GM18511 (cell line): Measurements from ENCODE around the gene MPI.
"Not testable (repeated sequence)": the region's sequence is repeated elsewhere in the genome, so short reads cannot be mapped to it uniquely, and the experiment has no call there.

ENCODE experiments used
- ATAC-seq: cut with Tn5 transposase; IDR thresholded peaks from one replicate; pipeline ENCODE4 v1.9.1; 2021; ENCODE audit warnings: mild to moderate bottlenecking, moderate library complexity; ENCODE audit not compliant: unreplicated experiment

Gene MPI

DNA sequence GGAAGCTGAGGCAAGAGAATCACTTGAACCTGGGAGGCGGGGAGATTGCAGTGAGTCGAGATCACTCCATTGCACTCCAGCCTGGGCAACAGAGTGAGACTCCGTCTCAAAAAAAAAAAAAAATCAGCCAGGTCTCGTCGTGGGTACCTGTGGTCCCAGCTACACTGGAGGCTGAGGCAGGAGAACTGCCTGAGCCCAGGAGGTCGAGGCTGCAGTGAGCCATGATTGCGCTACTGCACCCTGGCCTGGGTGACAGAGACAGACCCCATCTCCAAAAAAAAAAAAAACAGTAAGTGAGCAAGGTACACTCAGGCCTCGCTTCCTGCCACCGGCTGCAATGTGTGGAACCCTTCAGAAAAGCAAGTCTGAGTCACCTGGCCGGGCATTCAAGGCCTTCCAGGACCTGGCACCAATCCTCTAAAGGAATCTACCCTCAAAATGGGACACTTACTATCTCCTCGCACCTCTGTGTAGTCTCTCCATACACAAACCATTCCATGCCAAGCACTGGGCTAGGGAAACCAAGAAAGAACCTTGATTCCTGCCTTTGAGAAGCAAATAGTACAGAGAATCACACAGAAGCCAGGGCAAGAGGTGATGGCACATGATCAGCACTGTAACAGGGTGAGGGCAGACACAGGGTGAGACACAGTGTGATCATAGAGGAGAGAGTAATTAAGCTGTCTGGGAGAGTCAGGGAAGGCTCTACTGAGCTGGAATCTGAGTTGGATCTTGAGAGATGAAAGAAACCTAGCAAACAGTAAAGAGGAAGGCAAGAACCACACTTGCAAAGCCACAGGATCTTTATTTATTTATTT lies 26.4 kb upstream of the MPI start:
- ATAC-seq: no peak

GRCh38 chr15:74864296-74864695 lies 25.5 kb upstream of the MPI start:
- no peak for ATAC-seq

DNA sequence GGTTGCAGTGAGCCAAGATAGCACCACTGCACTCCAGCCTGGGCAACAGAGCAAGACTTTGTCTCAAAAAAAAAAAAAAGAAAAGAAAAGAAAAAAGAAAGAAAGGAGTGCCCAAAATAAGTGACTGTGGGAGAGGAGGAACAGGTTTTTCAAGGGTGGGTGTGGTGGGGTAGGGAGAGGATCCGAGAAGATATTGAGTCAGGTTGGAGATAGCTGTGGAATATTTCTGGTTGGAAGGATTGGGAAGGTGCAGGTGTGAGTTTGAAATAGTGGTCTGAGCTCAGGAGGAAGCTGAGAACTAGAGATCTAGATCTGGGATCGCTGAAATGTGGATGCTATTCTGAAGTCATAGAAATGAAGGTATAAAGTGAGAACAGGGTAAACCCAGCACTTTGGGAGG lies 24.5 kb upstream of the MPI start:
- ATAC-seq: no peak

- no peak for ATAC-seq
These were observed 23.8 kb upstream of the MPI start for GRCh38 chr15:74866090-74866489.

DNA sequence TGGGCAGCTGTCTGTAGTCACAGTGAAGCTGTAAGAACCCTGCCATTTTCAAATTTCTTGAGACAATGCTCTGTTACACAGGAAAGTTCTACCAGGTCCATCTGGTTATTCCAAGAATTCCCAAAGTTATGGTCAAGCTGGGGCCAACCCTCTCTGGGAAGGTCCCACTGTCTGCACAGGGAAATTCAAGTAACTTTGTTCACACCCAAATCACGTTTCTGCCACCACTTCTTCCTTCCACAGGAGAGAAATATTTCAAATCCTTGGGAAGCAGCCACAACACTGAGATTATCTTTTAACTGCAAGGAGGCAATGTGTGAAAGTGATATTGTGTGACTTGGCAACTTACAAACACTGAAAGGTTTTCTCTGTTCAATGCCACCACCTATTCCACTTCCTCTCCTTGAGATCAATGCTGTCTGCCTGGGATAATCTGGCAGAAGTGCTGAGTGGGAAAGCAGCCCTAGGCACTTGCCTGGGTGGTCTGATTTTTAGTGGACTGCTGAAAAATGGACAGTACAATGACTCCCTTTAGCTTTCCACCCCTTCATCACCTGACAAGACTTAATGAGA lies 22.3 kb upstream of the MPI start:
- no peak for ATAC-seq

DNA sequence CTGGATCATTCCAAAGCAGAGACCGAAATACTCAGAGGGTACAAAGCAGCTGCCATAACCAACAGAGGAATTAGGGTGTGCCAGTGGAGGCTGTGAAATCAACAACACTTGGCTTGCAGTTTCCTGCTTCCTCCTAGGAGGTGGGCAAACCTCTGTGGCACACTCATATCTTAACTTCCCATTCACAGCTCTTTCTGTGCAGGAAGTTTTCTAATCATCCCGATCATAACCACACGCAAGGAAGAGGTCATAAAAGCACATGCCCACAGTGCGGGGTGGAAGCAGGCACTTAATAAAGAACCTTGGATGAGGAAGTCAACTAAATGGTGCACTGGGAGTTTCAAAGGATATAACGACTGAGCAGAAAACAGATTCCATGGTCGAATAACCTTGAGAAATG lies 21.8 kb upstream of the MPI start:
- no peak for ATAC-seq

DNA sequence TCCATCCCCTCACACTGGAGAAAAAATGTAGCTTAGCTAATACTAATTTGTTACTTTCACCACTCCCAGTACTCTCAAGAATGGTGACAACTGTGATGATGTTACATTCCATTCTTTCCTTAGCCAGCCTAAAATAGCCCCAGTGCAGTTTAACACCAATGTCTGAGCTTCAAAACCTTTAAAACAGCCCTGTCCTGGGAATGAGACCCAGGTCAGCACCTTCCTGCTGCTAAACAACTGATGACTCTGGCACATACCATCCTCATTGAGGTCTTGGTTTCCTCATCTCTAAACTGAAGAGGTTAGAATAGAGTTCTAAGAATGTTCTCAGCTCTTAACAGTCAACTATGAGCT lies 20.5 kb upstream of the MPI start:
- ATAC-seq: no peak

DNA sequence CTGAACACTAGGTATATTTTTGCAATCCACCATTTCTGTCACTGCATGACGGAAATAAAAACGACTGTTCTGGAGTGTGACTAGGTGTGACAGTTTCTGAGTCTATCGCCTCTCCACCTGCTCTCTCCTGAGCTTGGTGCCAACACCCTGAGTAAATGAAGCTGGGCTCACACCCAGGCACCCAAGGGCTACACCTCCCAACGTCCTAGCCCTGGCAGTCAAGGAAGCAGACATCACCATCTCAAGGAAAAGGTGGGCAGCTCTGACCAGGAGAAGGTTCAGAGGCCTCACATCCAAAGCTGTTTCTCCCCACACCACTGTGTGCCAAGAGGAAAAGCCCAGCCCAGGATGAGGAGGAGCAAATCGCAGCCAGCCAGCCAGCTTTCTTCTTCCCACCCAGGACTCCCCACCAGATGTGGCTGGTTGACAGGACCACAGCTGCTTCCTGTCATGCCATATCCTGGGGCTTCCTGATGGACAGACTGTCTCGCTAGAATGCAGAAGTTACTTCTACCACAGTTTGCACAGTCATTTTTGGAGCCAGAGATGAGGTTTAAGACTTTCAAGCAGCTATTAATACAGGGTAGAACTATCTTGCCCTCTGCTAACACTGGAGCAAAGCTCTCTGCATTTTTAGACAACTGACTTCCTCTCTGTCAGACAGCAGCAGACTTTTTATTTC lies 20.0 kb upstream of the MPI start:
- ATAC-seq: peak; percentile 56

GRCh38 chr15:74870436-74871215 lies 19.2 kb upstream of the MPI start:
- ATAC-seq: no peak

DNA sequence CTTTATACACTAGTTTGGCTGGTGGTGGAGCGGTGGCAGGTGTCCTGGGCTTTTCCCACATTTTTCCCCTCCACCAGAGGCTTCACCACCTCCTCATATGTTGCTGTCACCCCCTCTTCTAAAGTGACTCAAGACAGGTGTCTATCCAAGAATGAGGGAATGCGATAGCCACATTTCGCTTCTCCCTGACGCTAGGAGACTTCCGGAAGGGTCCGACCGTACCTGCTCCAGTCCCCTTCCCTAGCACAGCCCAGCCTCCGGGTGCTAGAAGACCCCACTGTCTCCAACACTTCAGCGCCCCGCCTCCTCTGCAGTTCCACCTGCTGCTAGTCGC lies 17.2 kb upstream of the MPI start:
- ATAC-seq: no peak

- ATAC-seq: peak; percentile 81
These were observed 16.6 kb upstream of the MPI start, which contains the start of gene SCAMP2 for GRCh38 chr15:74873036-74873755. Gene SCAMP2 (minus strand): TSS chr15:74873365. CDS start chr15:74873255, 110 bp downstream.

GRCh38 chr15:74873756-74874424 lies 16.0 kb upstream of the MPI start:
- ATAC-seq: no peak

DNA sequence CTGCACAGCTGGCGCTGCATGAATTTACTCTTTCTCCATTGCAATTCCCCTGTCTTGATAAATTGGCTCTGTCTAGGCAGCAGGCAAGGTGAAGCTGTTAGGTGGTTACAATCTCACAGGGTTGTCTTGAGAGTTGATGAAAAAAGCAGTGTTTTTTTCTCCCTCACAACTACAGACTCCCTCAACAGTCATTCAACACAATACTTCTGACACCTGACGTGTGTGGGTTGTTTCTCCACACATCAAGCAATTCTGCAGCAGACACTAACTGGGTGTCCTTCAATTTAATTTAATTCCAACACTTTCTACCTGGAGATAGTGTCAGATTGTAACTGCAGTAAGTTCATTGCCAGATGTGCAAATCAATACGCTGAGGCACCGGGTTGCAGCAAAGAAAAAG lies 11.6 kb upstream of the MPI start:
- no peak for ATAC-seq

DNA sequence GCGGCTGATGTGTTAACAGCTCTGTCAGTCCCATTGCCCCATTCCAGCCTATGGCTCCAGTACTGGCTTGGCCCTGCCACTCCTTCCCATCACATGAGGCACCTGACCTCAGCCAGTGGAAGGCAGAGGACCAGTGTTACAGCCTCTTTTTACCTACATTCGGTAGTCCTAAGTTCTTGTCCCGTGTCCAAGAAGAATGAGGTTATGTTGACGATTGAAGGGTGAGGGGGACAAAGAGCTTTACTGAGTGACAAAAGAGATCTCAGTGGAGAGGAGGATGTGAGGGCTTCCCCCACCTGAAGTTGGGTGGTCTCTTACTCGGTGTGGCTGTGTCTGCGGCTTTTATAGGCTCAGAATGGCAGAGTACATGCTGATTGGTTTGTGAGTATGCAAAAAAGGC lies 7.3 kb upstream of the MPI start:
- no peak for ATAC-seq

- no peak for ATAC-seq
These were observed 5.2 kb upstream of the MPI start for GRCh38 chr15:74884428-74885223.

DNA sequence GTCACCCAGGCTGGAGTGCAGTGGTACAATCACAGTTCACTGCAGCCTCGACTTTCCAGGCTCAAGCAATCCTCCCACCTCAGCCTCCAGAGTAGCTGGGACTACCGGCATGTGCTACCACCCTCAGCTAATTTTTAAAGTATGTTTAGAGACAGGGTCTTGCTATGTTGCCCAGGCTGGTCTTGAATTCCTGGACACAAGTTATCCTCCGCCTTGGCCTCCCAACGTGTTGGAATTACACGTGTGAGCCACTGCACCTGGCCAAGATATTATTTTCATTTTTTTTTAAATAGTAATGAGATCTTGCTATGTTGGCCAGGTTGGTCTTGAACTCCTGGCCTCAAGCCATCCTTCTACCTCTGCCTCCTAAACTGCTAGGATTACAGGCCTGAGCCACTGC lies 4.4 kb upstream of the MPI start:
- ATAC-seq: no peak

- not testable (repeated sequence) for ATAC-seq
These were observed 2.2 kb upstream of the MPI start for GRCh38 chr15:74887537-74888193.

GRCh38 chr15:74888716-74889115 lies 1.1 kb upstream of the MPI start:
- no peak for ATAC-seq

DNA sequence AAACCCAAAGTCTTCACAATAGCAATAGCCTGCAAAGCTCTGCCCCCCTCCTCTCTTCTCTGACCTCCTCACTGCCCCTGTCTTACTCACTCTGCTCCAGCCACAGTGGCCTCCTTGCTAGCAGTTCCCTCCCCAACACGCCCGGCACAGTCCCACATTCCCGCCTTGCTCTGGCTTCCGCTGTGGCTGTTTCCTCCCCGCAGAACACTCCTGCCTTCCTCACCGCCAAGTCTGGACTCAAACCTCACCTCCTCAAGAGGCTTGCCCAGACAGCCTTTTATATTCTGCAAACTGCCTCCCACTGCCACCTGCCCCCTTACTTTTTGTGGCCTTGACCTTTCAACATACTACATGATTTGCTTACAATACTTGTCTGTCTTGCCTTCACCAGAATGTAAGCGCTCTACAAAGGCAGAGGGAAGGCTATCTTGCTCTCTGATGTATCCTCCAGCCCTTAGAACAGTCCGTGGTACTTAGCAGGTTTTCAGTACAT lies 406 bp upstream of the MPI start:
- ATAC-seq: no peak
